ENCODE measurements around the gene DPEP1.

DNA sequence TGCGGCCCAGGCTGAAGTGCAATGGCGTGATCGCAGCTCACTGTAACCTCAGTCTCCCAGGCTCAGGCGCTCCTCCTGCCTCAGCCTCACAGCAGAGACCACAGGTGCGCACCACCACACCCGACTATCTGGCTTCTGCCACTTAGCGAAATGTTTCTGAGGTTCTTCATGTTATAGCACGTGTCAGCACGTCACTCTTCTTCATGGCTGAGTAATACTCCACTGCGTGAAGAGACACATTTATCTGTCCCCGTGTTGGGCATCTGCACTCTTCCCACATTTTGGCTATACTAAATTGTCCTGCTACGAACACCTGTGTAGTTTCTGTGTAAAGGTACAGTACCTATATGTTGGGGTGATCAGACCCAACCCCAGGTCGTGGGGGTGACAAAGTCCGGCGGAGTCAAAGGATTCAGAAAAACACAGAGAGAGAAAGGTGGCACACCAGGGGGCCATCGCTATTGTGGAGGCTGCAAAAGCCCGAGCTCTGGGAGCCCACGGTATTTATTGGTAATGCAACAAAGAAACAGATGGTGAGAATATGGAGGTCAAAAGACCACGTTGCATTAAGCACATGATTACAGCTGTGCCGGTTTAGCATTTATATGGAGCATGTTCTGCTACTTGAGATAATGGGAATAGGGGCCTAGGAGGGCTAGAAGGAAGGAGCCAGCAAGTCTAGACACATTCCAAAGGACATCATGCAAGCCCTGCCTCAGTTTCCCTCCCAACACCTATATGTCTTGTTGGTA lies 851 bp upstream of the DPEP1 start:
- TF ChIP-seq, protein P1, sequence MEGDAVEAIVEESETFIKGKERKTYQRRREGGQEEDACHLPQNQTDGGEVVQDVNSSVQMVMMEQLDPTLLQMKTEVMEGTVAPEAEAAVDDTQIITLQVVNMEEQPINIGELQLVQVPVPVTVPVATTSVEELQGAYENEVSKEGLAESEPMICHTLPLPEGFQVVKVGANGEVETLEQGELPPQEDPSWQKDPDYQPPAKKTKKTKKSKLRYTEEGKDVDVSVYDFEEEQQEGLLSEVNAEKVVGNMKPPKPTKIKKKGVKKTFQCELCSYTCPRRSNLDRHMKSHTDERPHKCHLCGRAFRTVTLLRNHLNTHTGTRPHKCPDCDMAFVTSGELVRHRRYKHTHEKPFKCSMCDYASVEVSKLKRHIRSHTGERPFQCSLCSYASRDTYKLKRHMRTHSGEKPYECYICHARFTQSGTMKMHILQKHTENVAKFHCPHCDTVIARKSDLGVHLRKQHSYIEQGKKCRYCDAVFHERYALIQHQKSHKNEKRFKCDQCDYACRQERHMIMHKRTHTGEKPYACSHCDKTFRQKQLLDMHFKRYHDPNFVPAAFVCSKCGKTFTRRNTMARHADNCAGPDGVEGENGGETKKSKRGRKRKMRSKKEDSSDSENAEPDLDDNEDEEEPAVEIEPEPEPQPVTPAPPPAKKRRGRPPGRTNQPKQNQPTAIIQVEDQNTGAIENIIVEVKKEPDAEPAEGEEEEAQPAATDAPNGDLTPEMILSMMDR (IDR thresholded peaks at IDR 0.05; ENCODE audit: low read length), result no peak
- no peak for TF ChIP-seq EZH2 (IDR thresholded peaks at IDR 0.05; ENCODE audit: borderline replicate concordance, low read length)
